Measurements from ENCODE around the gene ST8SIA2. TPM values are rescaled to one million over a fixed set of nuclear protein-coding genes. Genes with fewer than 3 reads are reported as not detected.
A peak's percentile ranks its signal among the peaks of the same experiment; 100 is the strongest.
"Not testable (repeated sequence)": the region's sequence is repeated elsewhere in the genome, so short reads cannot be mapped to it uniquely, and the experiment has no call there.

The ST8SIA2 gene
- total RNA-seq, 1 donor from 2014 or later = 4.1 TPM

DNA sequence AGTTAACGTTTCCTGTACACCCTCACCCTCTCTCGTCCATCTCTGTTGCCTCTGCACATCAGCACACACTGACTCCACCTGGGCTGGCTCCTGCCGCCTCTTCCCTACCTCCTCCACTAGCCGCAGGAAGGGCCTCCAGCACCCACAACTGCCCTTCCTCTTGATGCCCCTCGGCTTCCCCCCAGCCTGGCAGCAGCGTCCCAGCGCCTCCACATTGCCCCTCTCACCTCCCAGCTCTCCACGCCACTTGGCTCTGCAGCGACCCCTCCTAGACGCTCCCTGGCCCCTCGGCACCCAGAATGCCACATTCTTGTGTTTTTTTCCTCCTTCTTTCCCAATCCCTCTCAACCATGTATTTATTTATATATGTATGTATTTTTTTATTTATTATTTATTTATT, 73.6 kb downstream of the ST8SIA2 start:
- Mint-ChIP-seq H3K36me3 (ENCODE audit: low read depth, unreplicated experiment) (no peaks in the 10 kb centered on the region), H3K4me1 (ENCODE audit: unreplicated experiment) (peaks cover 7% of the 10 kb centered on the region), H3K27ac (ENCODE audit: unreplicated experiment) (no peak overlapping the region), H3K27me3 (ENCODE audit: unreplicated experiment) (peaks cover 4% of the 10 kb centered on the region), H3K4me3 (ENCODE audit: unreplicated experiment) (no peak overlapping the region), H3K9me3 (ENCODE audit: unreplicated experiment) (no peaks in the 10 kb centered on the region)
- DNase-seq (ENCODE audit: low spot score) = no peak
- TF ChIP-seq, protein P1, sequence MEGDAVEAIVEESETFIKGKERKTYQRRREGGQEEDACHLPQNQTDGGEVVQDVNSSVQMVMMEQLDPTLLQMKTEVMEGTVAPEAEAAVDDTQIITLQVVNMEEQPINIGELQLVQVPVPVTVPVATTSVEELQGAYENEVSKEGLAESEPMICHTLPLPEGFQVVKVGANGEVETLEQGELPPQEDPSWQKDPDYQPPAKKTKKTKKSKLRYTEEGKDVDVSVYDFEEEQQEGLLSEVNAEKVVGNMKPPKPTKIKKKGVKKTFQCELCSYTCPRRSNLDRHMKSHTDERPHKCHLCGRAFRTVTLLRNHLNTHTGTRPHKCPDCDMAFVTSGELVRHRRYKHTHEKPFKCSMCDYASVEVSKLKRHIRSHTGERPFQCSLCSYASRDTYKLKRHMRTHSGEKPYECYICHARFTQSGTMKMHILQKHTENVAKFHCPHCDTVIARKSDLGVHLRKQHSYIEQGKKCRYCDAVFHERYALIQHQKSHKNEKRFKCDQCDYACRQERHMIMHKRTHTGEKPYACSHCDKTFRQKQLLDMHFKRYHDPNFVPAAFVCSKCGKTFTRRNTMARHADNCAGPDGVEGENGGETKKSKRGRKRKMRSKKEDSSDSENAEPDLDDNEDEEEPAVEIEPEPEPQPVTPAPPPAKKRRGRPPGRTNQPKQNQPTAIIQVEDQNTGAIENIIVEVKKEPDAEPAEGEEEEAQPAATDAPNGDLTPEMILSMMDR (IDR thresholded peaks at IDR 0.05; ENCODE audit: unreplicated experiment) = no peak

DNA sequence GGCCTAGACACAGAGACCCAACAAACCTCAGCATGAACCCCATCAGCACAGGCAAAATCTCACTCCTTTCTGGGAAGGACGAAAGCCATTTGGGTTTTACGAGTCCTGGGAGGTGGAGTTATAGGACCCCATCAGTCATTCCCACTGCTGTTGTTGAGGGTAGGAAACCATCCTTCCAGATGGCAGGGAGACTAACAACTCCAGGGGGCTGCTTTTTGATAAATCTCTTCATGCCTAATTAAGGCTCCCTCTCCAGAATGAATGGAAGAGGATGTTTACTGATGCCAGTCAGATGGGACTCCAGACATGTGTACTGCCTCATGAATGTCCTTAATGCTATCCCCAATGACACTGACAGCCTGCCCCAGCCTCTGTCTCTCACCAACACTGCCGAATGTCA, 75.3 kb downstream of the ST8SIA2 start:
- Mint-ChIP-seq H3K4me3 (ENCODE audit: unreplicated experiment) (no peak overlapping the region), H3K9me3 (ENCODE audit: unreplicated experiment) (no peaks in the 10 kb centered on the region), H3K36me3 (ENCODE audit: low read depth, unreplicated experiment) (no peaks in the 10 kb centered on the region), H3K27me3 (ENCODE audit: unreplicated experiment) (no peaks in the 10 kb centered on the region), H3K27ac (ENCODE audit: unreplicated experiment) (peak overlapping the region; percentile 33), H3K4me1 (ENCODE audit: unreplicated experiment) (peaks cover 3% of the 10 kb centered on the region)
- TF ChIP-seq, protein P1 (IDR thresholded peaks at IDR 0.05; ENCODE audit: unreplicated experiment) = no peak
- no peak for DNase-seq (ENCODE audit: low spot score)

DNA sequence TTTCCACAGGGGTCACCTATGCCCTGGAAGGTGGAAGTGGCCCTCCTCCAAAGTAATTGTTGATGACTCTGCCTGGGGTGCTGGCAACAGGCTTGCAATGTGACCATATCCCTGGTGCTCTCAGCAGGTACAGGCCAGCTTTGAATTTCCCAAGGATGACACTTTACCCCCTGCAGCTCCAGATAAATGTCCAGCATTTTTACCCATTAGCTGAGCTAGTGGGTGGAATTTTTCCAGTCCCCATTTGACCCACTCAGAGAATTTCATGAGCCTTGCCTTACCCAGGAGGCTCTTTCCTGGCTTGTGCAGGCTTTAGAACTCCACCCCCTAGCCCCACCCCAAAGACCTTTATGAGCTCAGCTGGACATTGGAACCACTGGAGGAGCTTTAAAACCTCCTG, 77.6 kb downstream of the ST8SIA2 start:
- H3K4me1 Mint-ChIP-seq (ENCODE audit: unreplicated experiment) = peaks cover 3% of the 10 kb centered on the region
- H3K27me3 Mint-ChIP-seq (ENCODE audit: unreplicated experiment) = peaks cover 6% of the 10 kb centered on the region
- no peak for DNase-seq (ENCODE audit: low spot score)
- no peak overlapping the region for H3K4me3 Mint-ChIP-seq (ENCODE audit: unreplicated experiment)
- H3K36me3 Mint-ChIP-seq (ENCODE audit: low read depth, unreplicated experiment) = no peaks in the 10 kb centered on the region
- H3K9me3 Mint-ChIP-seq (ENCODE audit: unreplicated experiment) = no peaks in the 10 kb centered on the region
- H3K27ac Mint-ChIP-seq (ENCODE audit: unreplicated experiment) = no peak overlapping the region
- TF ChIP-seq, protein P1 (IDR thresholded peaks at IDR 0.05; ENCODE audit: unreplicated experiment) = no peak

DNA sequence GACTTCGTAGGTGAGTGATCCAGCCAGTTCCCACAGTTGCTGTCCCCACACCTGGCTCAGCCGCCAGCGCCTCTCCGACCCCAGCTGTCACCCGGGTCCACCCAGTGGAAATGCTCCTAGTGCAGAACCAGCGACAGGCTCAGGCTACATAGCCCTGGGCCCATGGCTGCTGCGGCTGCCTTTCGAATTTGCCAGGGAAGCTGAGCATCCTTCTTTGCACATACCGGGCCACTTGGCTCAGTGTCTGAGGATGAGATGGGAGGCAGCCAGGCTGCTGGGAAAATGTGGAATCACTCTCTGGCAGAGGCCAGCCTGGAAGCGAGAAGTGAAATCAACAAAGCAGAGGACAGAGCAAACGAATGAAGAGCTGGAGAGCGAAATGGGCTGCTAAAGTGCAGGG, 80.1 kb downstream of the ST8SIA2 start:
- Mint-ChIP-seq H3K27ac (ENCODE audit: unreplicated experiment) (no peak overlapping the region), H3K4me1 (ENCODE audit: unreplicated experiment) (peaks cover 3% of the 10 kb centered on the region), H3K27me3 (ENCODE audit: unreplicated experiment) (peaks cover 6% of the 10 kb centered on the region), H3K4me3 (ENCODE audit: unreplicated experiment) (no peak overlapping the region), H3K36me3 (ENCODE audit: low read depth, unreplicated experiment) (no peaks in the 10 kb centered on the region), H3K9me3 (ENCODE audit: unreplicated experiment) (no peaks in the 10 kb centered on the region)
- TF ChIP-seq, protein P1 (IDR thresholded peaks at IDR 0.05; ENCODE audit: unreplicated experiment) = no peak
- DNase-seq (ENCODE audit: low spot score) = no peak

DNA sequence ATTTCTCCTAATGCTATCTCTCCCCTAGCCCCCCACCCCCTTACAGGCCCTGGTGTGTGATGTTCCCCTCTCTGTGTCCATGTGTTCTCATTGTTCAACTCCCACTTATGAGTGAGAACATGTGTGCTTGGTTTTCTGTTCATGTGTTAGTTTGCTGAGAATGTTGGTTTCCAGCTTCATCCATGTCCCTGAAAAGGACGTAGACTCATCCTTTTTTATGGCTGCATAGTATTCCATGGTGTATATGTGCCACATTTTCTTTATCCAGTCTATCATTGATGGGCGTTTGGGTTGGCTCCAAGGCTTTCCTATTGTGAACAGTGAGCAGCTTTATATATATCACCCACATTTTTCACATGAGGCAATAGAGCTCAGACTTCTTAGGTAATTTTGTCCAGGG, 86.0 kb downstream of the ST8SIA2 start:
- H3K9me3 Mint-ChIP-seq (ENCODE audit: unreplicated experiment); H3K27me3 Mint-ChIP-seq (ENCODE audit: unreplicated experiment); H3K36me3 Mint-ChIP-seq (ENCODE audit: low read depth, unreplicated experiment); H3K4me1 Mint-ChIP-seq (ENCODE audit: unreplicated experiment); H3K4me3 Mint-ChIP-seq (ENCODE audit: unreplicated experiment); H3K27ac Mint-ChIP-seq (ENCODE audit: unreplicated experiment); DNase-seq (ENCODE audit: low spot score): not testable (repeated sequence)

DNA sequence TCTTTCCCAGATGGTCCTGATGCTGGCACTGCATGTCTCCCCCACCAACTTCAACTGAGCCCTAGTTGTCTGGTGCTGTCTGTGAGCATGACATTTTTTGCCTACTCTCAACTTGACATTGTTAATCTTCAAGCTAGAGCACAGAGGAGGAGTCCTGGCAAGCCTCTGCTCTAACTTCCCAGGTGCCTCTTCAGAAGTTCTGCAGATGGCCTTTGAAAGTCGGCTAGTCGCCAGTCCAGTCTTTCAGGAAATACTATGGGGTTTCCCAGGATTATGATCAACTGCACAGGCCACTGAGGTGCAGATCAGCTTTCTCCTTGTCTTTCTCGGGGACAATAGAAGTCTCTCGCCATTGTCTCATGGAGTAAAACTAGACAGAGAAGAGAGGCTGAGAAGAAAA, 86.7 kb downstream of the ST8SIA2 start:
- H3K4me1 Mint-ChIP-seq (ENCODE audit: unreplicated experiment) = no peaks in the 10 kb centered on the region
- H3K4me3 Mint-ChIP-seq (ENCODE audit: unreplicated experiment) = no peak overlapping the region
- H3K27ac Mint-ChIP-seq (ENCODE audit: unreplicated experiment) = no peak overlapping the region
- no peaks in the 10 kb centered on the region for H3K9me3 Mint-ChIP-seq (ENCODE audit: unreplicated experiment)
- TF ChIP-seq, protein P1 (IDR thresholded peaks at IDR 0.05; ENCODE audit: unreplicated experiment) = no peak
- H3K36me3 Mint-ChIP-seq (ENCODE audit: low read depth, unreplicated experiment) = no peaks in the 10 kb centered on the region
- no peak for DNase-seq (ENCODE audit: low spot score)
- peaks cover 4% of the 10 kb centered on the region for H3K27me3 Mint-ChIP-seq (ENCODE audit: unreplicated experiment)

All from endothelial cell (in vitro differentiated cells).